NCI-H1092 treated with DMSO at 0.1 percent for 48 hours (cell line): ENCODE results near the gene NDUFB8.

Experiments
- DNase-seq: peaks from one replicate; lab custom pipeline; 2025; lab: John Stamatoyannopoulos, UW

NDUFB8 gene

GRCh38 chr10:100507357-100507732 lies 22.3 kb downstream of the NDUFB8 start:
- DNase-seq, result no peak

DNA sequence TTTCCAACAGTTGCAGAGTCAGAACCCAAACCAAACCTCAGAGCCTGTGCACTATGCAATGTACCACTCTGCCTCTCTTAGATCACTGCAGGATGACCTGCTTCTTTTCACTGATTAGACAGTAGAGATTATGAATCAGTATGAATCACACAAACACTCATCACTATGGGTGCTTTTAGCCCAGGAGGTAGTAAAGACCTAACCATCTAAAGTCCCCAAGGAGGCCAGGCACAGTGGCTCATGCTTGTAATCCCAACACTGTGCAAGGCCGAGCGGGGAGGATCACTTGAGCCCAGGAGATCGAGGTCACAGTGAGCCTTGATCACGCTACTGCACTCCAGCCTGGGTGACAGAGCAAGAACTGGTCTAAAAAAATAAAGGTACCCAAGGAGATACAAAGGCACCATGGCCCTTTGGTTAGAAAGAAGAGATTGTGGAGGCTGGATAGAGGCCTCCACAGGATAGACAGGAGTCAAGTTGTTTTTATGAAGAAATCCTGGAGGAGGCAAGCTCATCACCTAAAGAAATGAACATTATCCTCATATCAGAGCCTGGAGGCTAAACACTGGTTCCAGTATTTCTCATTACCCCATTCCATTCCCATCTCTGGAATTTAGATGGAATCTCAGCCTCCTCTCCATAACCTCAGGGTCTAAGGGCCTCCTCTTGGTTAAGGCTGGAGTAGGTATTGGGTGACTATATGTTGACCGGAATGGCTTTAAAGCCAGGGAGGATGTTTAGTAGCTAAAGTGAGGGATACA lies 22.9 kb downstream of the NDUFB8 start:
- no peak for DNase-seq

DNA sequence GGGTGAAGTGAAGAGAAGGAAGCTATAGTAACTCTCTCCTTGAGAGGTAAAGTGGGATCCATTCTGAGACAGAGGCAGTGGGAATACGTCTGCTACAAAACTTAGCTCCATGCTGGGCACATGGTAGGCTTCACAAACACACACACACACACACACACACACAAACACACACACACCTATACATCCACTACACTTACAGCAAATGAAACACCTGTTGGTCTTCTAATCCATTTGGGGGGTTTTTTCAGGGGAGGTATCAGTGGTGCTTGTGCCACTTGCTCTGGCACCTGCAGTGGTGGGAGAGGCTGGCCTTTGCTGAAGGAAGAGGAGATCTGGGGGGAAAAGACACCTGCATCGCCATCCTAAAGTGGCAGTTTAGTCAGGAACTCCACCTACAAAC lies 24.5 kb downstream of the NDUFB8 start:
- DNase-seq, result no peak

- no peak for DNase-seq
Observed at GRCh38 chr10:100504096-100504495, 25.6 kb downstream of the NDUFB8 start.

DNA sequence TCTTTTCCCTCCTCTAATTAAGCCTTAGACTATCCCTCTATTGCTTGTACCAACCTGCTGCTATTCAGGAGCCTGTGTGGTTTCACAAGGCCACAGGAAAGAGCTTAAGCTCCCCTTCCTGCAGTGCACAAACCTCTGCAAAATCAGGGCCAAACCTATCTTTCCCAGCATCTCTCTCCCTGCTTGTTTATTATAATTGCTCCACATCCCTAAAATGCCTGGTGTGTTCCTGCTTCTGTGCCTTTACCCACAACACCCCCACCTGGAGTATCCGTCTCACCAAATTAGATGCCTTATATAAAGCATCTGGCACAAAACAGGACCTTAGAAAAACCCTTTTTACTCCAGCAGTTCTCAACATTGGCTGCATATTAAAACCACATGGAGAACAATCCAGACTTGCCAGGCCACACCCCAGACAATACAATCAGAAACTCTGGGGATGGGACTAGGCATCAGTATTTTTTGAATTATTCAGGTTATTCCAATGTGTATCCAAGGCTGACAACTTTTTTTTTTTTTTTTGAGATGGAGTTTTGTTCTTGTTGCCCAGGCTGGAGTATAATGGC lies 26.7 kb downstream of the NDUFB8 start:
- no peak for DNase-seq

DNA sequence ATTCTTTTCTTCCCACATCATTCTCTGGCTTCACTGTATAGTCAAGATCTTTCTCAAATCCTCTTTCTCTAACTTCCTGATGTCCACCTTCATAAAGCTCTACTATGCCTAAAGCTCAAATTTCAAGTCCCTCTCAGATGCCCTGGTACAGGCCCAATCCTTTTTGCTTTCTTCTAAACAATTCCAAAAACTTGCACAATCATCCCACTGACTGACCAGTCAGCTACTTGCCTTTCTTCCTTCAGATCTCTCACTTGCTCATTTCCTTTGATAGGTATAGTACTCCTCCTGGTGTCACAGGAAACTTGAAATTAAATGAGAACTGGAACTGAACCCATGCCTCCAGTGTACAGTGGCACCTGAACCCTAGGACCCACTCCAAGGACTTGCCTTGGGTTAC lies 28.2 kb downstream of the NDUFB8 start:
- DNase-seq, result no peak

- DNase-seq, result no peak
Observed at GRCh38 chr10:100498059-100498458, 31.6 kb downstream of the NDUFB8 start.

GRCh38 chr10:100496567-100496966 lies 33.1 kb downstream of the NDUFB8 start:
- no peak for DNase-seq

DNA sequence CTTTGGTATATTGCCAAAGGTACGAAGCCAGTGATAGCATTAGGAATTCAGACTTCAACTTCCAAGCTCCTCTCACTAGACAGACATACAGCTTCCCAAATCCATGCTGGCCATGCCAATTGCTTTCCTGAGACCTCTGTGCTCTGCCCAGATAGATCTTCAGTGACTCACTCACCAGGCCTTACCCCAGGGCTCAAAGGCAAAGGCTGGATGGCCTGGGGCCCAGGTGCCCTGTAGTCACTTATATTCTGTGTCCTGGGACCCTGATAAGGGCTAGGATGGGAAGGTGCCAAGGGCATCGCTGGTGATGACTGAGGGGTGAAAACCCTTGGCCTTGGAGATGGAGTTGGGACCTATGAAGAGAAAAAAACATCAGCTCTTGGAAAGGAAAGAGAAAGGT lies 39.1 kb downstream of the NDUFB8 start:
- DNase-seq, result no peak

- no peak for DNase-seq
Observed at GRCh38 chr10:100489396-100489795, 40.3 kb downstream of the NDUFB8 start.

- DNase-seq, result no peak
Observed at GRCh38 chr10:100487529-100487928, 42.1 kb downstream of the NDUFB8 start.

DNA sequence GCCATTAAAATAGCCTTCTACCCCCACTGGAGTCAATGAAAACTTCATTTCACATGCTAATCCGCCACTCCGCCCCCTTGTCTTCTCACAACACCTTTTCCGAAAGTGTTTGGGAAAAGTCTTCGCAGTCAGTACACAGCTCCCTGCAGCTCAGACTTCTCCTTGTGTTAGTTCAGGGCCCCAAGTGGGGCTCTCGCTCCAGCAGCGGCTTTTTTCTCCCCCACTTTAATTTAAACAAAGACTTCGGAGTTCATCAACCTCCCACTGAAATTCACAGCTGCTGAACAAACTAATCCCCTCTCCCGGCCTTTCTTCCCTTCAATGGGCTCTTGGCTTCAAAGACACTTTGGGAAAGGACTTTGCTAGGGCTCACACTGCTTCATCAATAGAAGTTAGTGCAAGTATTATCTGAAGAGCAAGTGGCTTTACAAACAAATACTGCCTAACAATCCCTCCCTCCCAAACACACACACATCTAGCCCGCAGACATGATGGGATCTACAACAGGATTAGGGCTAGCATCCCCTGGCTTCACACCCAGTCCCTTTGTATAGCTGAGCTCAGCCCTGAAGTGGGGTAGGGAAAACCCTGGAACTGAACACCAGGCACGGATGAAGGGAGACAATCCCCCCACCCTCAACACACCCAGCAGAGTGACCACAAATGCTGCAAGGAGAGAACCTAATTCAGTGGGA lies 43.7 kb downstream of the NDUFB8 start:
- DNase-seq, result no peak

GRCh38 chr10:100485366-100485765 lies 44.3 kb downstream of the NDUFB8 start:
- DNase-seq, result no peak

DNA sequence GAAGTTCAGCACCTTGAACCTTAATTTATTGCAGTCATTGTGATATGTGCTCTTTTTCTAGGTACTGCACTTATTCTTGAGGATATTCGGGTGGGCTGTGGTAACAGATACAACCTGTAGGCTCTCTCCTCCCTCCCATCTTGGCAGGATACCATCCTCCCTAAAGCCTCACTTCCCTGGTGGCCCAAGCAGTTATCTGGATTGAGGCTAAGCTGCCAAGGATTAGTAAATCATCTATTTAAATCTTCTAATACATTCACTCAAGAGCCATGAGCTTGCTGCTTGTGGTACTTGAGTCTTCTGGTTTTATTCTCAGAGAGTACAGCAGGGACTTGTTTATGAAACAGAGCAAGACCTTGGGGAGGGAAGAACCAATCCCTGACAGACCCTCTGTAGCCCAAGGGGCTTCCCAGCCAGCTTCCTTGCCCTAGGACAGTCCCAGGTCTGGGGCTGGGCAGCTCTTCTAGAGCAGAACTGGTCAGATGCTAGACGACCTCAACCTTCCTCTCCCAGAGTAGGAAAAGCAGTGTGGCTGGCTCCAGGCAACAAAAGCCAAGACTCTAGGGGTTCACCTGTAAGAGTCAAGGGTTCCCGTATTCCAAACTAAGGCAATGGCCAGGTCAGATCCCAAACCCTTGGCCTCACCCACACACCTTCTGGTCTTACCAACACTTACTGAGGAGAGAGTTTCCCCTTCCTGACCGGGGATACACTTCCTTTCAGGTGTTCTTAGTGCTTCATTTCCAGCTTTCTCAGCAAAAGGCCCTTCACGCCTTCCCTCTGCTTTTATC lies 45.6 kb downstream of the NDUFB8 start:
- no peak for DNase-seq

DNA sequence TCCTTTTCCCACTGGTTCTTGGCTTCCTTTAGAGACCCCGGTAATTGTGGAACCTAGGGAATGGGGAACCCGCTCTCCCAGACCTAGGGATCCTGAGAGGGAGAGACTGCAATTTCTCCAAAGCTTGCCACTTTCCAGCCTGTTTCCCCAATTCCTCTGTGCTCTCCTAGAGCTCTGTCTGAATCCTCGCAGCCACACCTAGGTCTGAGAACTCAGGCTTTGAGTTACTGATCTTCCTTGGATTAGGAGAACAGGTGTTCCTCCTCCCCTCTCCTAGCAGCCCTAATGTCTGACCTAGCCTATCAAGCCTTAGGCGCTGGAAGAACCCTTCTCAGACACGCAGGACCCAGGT lies 46.9 kb downstream of the NDUFB8 start:
- DNase-seq, result no peak

DNA sequence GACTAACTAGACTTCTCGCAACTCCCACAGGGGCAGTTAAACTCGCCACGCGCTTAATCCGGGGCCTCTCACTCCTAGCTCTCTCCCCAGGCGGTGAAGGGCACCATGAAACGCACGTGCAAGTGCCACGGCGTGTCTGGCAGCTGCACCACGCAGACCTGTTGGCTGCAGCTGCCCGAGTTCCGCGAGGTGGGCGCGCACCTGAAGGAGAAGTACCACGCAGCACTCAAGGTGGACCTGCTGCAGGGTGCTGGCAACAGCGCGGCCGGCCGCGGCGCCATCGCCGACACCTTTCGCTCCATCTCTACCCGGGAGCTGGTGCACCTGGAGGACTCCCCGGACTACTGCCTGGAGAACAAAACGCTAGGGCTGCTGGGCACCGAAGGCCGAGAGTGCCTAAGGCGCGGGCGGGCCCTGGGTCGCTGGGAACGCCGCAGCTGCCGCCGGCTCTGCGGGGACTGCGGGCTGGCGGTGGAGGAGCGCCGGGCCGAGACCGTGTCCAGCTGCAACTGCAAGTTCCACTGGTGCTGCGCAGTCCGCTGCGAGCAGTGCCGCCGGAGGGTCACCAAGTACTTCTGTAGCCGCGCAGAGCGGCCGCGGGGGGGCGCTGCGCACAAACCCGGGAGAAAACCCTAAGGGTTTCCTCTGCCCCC lies 47.4 kb downstream of the NDUFB8 start:
- DNase-seq, result peak; percentile 66

DNA sequence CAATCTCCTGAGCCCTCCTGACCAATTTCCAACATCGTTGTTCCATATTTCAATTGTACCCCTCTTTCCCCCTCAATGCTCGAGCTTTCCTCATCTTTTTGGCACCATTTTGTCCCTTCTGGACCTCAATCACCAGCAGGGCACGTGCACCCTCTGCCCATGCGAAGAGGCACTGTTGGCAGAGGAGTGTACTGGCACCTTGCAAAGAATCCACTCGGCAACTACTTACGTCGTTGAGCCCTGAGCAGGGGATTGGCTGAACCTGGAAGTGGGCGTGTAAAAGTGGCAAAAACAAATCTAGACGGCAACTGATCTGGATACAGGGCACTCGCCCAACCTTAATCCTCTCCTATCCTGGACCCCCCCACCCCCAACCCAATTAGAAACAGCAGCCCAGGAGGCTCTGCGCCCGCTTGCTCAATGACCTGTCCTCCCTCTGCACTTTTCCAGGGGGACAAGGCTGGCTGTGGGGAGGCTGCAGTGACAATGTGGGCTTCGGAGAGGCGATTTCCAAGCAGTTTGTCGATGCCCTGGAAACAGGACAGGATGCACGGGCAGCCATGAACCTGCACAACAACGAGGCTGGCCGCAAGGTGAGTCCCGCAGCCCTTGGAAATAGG lies 48.1 kb downstream of the NDUFB8 start:
- DNase-seq, result peak; percentile 85

DNA sequence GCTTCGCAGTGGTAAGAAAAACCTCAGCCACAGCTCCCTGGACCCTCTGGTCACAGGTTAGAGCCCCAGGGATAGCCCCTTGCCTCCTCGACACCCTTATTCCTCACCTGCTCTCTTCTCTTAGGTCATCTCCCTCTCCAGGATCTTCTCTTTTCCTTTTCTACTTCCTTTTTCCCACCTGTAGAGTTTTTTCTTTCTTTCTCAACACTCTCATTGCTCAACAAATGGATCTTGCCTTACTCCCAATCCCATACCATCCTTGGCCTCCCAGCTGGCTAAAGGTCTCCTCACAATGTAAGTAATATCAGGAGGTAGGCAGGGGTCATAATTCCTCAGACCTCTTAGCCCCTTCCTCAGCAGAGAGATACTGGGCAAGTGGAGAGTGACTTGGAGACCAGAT lies 49.7 kb downstream of the NDUFB8 start:
- DNase-seq, result no peak

DNA sequence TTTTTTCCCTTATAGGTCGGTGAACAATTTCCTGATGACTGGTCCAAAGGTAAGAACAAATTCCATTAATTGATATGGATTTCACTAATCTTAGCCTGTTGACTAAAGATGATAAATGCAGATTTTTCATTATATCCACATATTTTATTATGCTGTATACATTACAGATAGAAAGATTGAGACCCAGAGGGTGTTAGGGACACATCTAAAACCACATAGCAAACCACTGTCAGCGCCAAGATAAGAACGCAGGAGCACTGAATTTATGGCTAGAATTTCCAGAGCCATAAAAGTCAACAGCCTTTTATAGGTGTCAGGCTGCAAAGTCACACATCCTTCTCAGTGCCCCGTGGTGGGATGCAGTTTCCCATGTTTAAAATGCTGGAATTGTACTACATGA lies 50.6 kb downstream of the NDUFB8 start:
- no peak for DNase-seq

- DNase-seq, result no peak
Observed at GRCh38 chr10:100477970-100478369, 51.7 kb downstream of the NDUFB8 start.
